Osteocyte (in vitro differentiated cells): ENCODE data around the gene TAGLN2. TPM values are rescaled to one million over a fixed set of nuclear protein-coding genes. Genes with fewer than 3 reads are reported as not detected.
"Not testable (repeated sequence)": the region's sequence is repeated elsewhere in the genome, so short reads cannot be mapped to it uniquely, and the experiment has no call there.

ENCODE experiments used
- DNase-seq: peaks from one replicate; pipeline ENCODE4 v3.0.0; 2021; ENCODE audit warnings: mixed read lengths; ENCODE audit not compliant: unreplicated experiment; ENCODE audit errors: extremely low spot score
- H3K27ac Mint-ChIP-seq: one replicate; pipeline ENCODE4 v1.8.0; 2021; ENCODE audit warnings: mild to moderate bottlenecking, mixed read lengths; ENCODE audit not compliant: unreplicated experiment
- H3K27me3 Mint-ChIP-seq: one replicate; pipeline ENCODE4 v1.8.0; 2021; ENCODE audit warnings: mixed read lengths; ENCODE audit not compliant: unreplicated experiment
- H3K36me3 Mint-ChIP-seq: one replicate; pipeline ENCODE4 v1.8.0; 2021; ENCODE audit warnings: mixed read lengths; ENCODE audit not compliant: unreplicated experiment
- H3K4me1 Mint-ChIP-seq: one replicate; pipeline ENCODE4 v1.8.0; 2021; ENCODE audit warnings: mixed read lengths; ENCODE audit not compliant: unreplicated experiment
- H3K4me3 Mint-ChIP-seq: one replicate; pipeline ENCODE4 v1.8.0; 2021; ENCODE audit warnings: mild to moderate bottlenecking, moderate library complexity, mixed read lengths; ENCODE audit not compliant: unreplicated experiment
- H3K9me3 Mint-ChIP-seq: one replicate; pipeline ENCODE4 v1.8.0; 2021; ENCODE audit warnings: mixed read lengths; ENCODE audit not compliant: unreplicated experiment
- total RNA-seq: library from RNA; stranded (reverse); gene quantifications from 2 replicates; pipeline ENCODE4 v1.2.1, GENCODE V29; 2021
- TF ChIP-seq, protein P1 (sequence below): fragments of 200-600 bp; sonication (generic); IDR thresholded peaks from 2 replicates; pipeline ENCODE4 v1.5.0; 2021; ENCODE audit warnings: antibody characterized with exemption, mild to moderate bottlenecking, moderate library complexity

TAGLN2 gene
- total RNA-seq, 1 donor from 2014 or later: 169 TPM

DNA sequence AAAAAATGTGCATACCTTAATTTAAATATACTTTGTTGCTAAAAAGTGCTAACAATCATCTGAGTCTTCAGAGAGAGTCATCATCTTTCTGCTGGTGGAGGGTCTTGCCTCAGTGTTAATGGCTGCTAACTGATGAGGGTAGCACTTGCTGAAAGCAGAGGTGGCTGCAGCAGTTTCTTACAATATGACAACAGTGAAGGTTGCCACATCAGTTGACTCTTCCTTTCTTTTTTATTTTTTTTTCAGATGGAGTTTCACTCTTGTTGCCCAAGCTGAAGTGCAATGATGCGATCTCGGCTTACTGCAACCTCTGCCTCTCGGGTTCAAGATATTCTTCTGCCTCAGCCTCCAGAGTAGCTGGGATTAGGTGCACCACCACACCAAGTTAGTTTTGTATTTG, 22.8 kb downstream of the TAGLN2 start:
- DNase-seq: no peak
- TF ChIP-seq, protein P1, sequence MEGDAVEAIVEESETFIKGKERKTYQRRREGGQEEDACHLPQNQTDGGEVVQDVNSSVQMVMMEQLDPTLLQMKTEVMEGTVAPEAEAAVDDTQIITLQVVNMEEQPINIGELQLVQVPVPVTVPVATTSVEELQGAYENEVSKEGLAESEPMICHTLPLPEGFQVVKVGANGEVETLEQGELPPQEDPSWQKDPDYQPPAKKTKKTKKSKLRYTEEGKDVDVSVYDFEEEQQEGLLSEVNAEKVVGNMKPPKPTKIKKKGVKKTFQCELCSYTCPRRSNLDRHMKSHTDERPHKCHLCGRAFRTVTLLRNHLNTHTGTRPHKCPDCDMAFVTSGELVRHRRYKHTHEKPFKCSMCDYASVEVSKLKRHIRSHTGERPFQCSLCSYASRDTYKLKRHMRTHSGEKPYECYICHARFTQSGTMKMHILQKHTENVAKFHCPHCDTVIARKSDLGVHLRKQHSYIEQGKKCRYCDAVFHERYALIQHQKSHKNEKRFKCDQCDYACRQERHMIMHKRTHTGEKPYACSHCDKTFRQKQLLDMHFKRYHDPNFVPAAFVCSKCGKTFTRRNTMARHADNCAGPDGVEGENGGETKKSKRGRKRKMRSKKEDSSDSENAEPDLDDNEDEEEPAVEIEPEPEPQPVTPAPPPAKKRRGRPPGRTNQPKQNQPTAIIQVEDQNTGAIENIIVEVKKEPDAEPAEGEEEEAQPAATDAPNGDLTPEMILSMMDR: no peak
- Mint-ChIP-seq H3K36me3 (no peaks in the 10 kb centered on the region), H3K27me3 (no peaks in the 10 kb centered on the region), H3K4me3 (no peak overlapping the region), H3K9me3 (peaks cover 8% of the 10 kb centered on the region), H3K4me1 (peaks cover 15% of the 10 kb centered on the region), H3K27ac (no peak overlapping the region)

GRCh38 chr1:159900755-159901360, 24.4 kb downstream of the TAGLN2 start:
- H3K27me3 Mint-ChIP-seq: no peaks in the 10 kb centered on the region
- H3K4me1 Mint-ChIP-seq: peaks cover 22% of the 10 kb centered on the region
- H3K36me3 Mint-ChIP-seq: no peaks in the 10 kb centered on the region
- H3K27ac Mint-ChIP-seq: no peak overlapping the region
- DNase-seq: no peak
- no peak overlapping the region for H3K4me3 Mint-ChIP-seq
- peaks cover 8% of the 10 kb centered on the region for H3K9me3 Mint-ChIP-seq
- TF ChIP-seq, protein P1: no peak

DNA sequence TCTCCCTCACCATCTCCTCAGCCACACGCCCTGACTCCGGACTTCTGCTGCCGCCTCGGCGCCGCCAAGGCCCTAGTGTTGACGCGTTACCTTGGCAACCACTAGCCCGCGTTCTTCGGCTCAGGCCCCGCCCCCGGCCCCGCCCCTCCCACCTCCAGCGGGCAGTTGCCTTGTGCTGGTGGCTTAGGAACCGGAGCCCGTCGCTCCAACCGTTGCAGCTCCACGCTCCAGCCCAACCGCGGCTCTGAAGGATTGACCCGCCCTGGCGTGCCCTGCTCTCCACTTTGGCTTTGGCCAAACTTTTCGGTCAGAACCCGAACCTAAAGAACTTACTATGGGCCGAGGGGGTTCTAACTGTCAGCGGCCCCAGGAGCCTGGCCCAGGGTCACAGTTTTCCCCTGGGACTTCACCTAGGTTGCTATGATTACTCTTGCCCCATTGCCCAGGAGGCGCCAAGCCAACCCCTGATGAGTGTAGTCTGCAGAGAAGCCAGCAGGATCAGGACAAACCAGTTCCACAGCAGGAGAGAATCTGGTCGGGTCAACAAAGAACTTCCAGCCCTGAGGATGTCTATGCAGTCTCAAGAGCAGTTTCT, 25.1 kb downstream of the TAGLN2 start, which contains the start of gene CFAP45:
TSS of gene CFAP45 (minus strand) at position 80 of the 595 bp plus-strand sequence. CDS start at position 13, 67 bp downstream.
- H3K36me3 Mint-ChIP-seq: no peaks in the 10 kb centered on the region
- no peak within 1 kb of the TSS for H3K4me3 Mint-ChIP-seq
- H3K27ac Mint-ChIP-seq: peak within 1 kb of the TSS; percentile 90
- no peaks in the 10 kb centered on the region for H3K27me3 Mint-ChIP-seq
- H3K4me1 Mint-ChIP-seq: peaks cover 22% of the 10 kb centered on the region
- DNase-seq: peak; percentile 87
- TF ChIP-seq, protein P1: no peak
- H3K9me3 Mint-ChIP-seq: peaks cover 8% of the 10 kb centered on the region

GRCh38 chr1:159899634-159900033, 25.7 kb downstream of the TAGLN2 start:
- H3K4me3 Mint-ChIP-seq, H3K9me3 Mint-ChIP-seq, H3K27me3 Mint-ChIP-seq, DNase-seq, H3K36me3 Mint-ChIP-seq: not testable (repeated sequence)
- Mint-ChIP-seq H3K4me1 (peaks cover 22% of the 10 kb centered on the region), H3K27ac (peak overlapping the region; percentile 90)

GRCh38 chr1:159898527-159898926, 26.8 kb downstream of the TAGLN2 start:
- Mint-ChIP-seq H3K4me1 (peaks cover 22% of the 10 kb centered on the region), H3K27ac (no peak overlapping the region), H3K9me3 (peaks cover 4% of the 10 kb centered on the region), H3K4me3 (no peak overlapping the region), H3K36me3 (no peaks in the 10 kb centered on the region), H3K27me3 (no peaks in the 10 kb centered on the region)
- no peak for DNase-seq
- TF ChIP-seq, protein P1: no peak
